ENCODE results near the gene ARHGDIB. TPM values are rescaled to one million over a fixed set of nuclear protein-coding genes. Genes with fewer than 3 reads are reported as not detected.

ARHGDIB gene
- total RNA-seq, 1 experiment from 2014 or later: 11.1 TPM

DNA sequence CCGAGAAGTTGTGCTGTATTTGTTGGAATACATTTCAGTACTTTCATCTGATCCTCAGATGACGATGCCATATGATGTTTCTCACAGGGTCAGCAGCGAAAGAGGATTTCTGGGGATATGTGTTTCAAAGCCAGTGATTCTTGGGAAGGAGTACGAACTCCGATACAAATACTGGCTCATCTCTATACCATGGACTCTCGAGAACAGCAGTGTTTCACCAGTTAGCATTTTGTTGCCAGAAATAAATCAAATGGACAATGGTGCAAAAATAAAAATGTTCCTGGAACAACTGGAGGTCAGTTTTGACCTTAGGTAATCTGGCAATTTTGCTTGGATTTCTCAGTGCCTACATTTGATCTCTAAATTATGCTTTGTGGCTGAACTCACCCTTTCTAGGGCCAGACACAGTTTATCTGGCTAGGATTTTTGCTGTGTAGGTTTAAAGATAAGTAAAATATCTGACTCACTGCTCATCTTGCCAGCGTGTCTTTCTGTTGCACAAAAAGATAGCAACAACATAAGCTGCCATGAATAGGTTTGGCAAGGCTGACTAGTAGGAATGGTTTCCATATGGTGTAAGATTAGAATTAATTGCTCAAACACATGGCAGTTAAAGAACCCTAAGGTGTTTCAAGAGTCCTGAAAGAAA is 64.8 kb downstream of the ARHGDIB start:
- DNase-seq (ENCODE audit: low spot score): peak; percentile 4

DNA sequence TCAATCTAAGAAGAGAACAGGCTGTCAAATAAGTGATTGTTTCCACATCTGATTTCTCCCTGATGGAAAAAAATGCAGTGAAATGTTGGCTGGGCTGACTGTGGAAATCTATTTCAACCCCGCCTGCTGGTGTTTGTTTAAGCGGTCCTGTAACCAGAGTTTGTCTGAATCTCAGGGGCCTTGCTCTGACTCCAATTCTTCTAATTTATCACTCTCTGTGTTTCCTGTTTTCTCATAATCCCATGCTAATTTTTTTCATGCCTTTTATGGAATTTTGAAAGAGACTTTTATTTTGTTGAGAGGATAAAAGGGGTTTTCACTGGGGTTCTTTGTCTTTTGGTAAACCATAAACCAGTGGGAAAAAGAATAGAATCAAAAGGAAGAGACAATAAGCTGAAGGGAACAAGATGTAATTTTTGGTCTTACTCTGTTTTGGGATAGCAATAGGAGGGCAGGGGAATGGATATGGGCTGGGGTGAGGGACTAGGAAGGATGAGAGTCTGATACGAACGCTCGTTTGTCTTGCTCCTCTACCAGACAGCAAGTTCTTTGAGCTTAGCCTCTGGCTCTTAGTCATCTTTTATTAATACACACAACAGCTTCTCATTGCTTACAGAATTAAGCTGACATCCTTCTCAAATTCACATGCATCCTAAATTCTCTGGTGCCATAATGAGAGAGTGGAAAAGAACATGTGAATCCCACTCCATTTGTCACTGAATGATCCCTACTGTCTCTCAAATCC is 67.7 kb downstream of the ARHGDIB start:
- DNase-seq (ENCODE audit: low spot score): no peak

DNA sequence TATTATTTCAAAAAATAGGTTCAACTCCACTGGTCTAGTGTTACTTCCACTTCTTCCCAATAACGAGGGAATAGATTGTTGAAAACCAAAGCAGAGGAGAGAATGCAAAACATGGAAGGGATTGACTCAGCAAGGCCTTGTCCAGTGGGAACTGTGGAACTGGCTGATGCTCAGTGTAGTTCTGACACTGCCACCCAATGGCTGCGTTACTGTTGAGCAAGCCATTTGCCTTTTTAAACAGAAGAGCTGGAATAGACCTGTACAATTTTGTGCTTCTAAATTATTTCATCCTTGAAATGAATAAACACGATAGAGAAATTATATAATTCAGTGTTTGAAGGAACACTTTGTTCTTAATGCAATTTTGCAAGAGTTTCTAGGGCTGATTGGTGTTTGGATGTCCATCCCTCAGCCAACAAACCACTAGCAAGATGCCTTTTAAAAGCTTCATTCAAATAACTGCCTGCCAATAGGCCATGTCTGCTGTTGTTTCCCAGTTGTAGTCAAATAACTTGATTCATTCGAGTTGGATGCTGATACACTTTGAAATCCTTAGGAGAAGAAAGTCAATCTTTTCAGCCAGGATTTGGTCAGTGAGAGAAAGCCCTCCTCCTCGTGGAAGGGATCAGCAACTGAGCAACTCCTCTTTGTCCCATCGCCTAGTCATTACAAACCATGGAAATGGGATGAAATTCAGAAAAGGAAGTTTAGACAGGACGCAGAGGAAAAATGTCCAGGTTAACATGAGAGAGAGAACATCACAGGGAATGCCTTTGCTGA is 68.5 kb downstream of the ARHGDIB start:
- DNase-seq (ENCODE audit: low spot score): no peak

Other genes starting within 250 kb of the ARHGDIB start
- gene WBP11, start 158.1 kb downstream of the ARHGDIB start, total RNA-seq (2014; rRNA removed; shearing (Covaris generic)): 7.8 and 10.6 TPM in 2 replicates
- 0.05 and 1.0 TPM in 2 replicates for gene C12orf60, start 157.9 kb downstream of the ARHGDIB start, total RNA-seq (2014; rRNA removed; shearing (Covaris generic))
- not detected in 2 replicates for gene SMCO3, start 147.4 kb downstream of the ARHGDIB start, total RNA-seq (2014; rRNA removed; shearing (Covaris generic))
- not detected in 2 replicates for gene ART4, start 118.1 kb downstream of the ARHGDIB start, total RNA-seq (2014; rRNA removed; shearing (Covaris generic))
- gene MGP, start 75.7 kb downstream of the ARHGDIB start, total RNA-seq (2014; rRNA removed; shearing (Covaris generic)): 0.09 TPM in 1 of 2 replicates, not detected in the other
- not detected in 2 replicates for gene ERP27, start 23.1 kb downstream of the ARHGDIB start, total RNA-seq (2014; rRNA removed; shearing (Covaris generic))
- gene PDE6H, start 11.4 kb upstream of the ARHGDIB start, total RNA-seq (2014; rRNA removed; shearing (Covaris generic)): not detected in 2 replicates

Measured in A172 (cell line).